Measurements from ENCODE around the gene CMIP. TPM values are rescaled to one million over a fixed set of nuclear protein-coding genes. Genes with fewer than 3 reads are reported as not detected.

Gene CMIP
- total RNA-seq, 1 experiment from 2014 or later, result 48.2 TPM

- H3K23me2 ChIP-seq (ENCODE audit: insufficient read length, low read depth, low read length, poor library complexity, severe bottlenecking), result no peaks in the 10 kb centered on the region
- H3K27me3 ChIP-seq (ENCODE audit: insufficient read depth, low read length), result no peaks in the 10 kb centered on the region
- H4K91ac ChIP-seq (ENCODE audit: insufficient read length, low read depth, low read length), result no peak overlapping the region
- TF ChIP-seq CTCF (conservative IDR thresholded peaks at IDR 0.05), result no peak
- Mint-ChIP-seq H3K27ac (no peak overlapping the region; a peak in 1 of 7 replicates), H3K36me3 (ENCODE audit: insufficient read depth in 1 of 3, low read depth in 3 of 3) (peaks cover 0 to 2% (median 0%) of the 10 kb centered on the region in 3 experiments; a peak in 1 of 7 replicates), H3K4me1 (peaks cover 31 to 37% of the 10 kb centered on the region in 2 experiments), H3K27me3 (ENCODE audit: low read depth) (no peaks in the 10 kb centered on the region), H3K9me3 (no peaks in the 10 kb centered on the region), H3K4me3 (no peak overlapping the region)
- no peak overlapping the region for H3K23ac ChIP-seq (ENCODE audit: insufficient read length, low read depth, low read length)
- H3K79me1 ChIP-seq (ENCODE audit: insufficient read depth, low read depth, low read length, poor library complexity, severe bottlenecking), result peaks cover 2% of the 10 kb centered on the region
- H3K4me1 ChIP-seq (ENCODE audit: insufficient read depth, low read length), result peaks cover 3% of the 10 kb centered on the region; the same call in 1 of the 2 replicates
- H3K4ac ChIP-seq (ENCODE audit: low read depth, low read length), result no peak overlapping the region
- no peaks in the 10 kb centered on the region for H3K9me3 ChIP-seq (ENCODE audit: control insufficient read depth, low read depth, low read length)
- H3K4me2 ChIP-seq (ENCODE audit: insufficient read depth, insufficient read length, low read length), result no peak overlapping the region
- peaks cover under 1% of the 10 kb centered on the region; the same call in 1 of the 2 replicates for H3K79me2 ChIP-seq (ENCODE audit: insufficient read depth, low read length)
- no peak overlapping the region for H2AFZ ChIP-seq (ENCODE audit: low read length)
- no peak overlapping the region for H3K27ac ChIP-seq (ENCODE audit: insufficient read length, low read depth, low read length)
- no peak overlapping the region for H2AK5ac ChIP-seq (ENCODE audit: insufficient read length, low read length)
- DNase-seq, result no peak
- no peak overlapping the region for H4K5ac ChIP-seq (ENCODE audit: insufficient read length, low read depth, low read length)
- H4K8ac ChIP-seq (replicated peaks; ENCODE audit: insufficient read length, low read depth, low read length), result no peak overlapping the region
- H2BK12ac ChIP-seq (ENCODE audit: insufficient read length, low read depth, low read length), result no peak overlapping the region
- H2BK20ac ChIP-seq (ENCODE audit: low read depth, low read length, poor library complexity, severe bottlenecking), result no peak overlapping the region
- H3K56ac ChIP-seq (ENCODE audit: insufficient read length, low read depth, low read length), result no peak overlapping the region
- no peak overlapping the region for H3T11ph ChIP-seq (ENCODE audit: low read length)
- no peak overlapping the region for H2BK15ac ChIP-seq (ENCODE audit: low read depth, low read length)
- no CpG with 5 or more reads among the region's 9 CpGs for WGBS (ENCODE audit: extremely low coverage, insufficient read length, low lambda C conversion rate)
- no peak overlapping the region for H2BK120ac ChIP-seq (ENCODE audit: low read depth, low read length, poor library complexity, severe bottlenecking)
- no peak overlapping the region for H3K18ac ChIP-seq (ENCODE audit: insufficient read length, low read depth, low read length)
- no peaks in the 10 kb centered on the region for H4K20me1 ChIP-seq (ENCODE audit: control insufficient read depth, insufficient read depth, insufficient read length)
- no peak overlapping the region for H2BK5ac ChIP-seq (ENCODE audit: insufficient read length, low read length)
- H3K14ac ChIP-seq (ENCODE audit: insufficient read depth, low read length), result no peak overlapping the region
- H3K9ac ChIP-seq (ENCODE audit: extremely low read depth, insufficient read length, low read length), result no peak overlapping the region
These were observed 156.4 kb downstream of the CMIP start for GRCh38 chr16:81601008-81601428.

Data from H9 (cell line).